Astrocyte of the spinal cord (primary cell): Measurements from ENCODE around the gene BEX1.

Source experiments
- DNase-seq: peaks from one replicate; pipeline ENCODE4 v3.0.0; 2011; ENCODE audit warnings: low read depth, low spot score
- H3K4me3 ChIP-seq: 2 replicates; pipeline ENCODE4 v1.5.1; 2011; ENCODE audit warnings: low read depth, mild to moderate bottlenecking, low read length, moderate library complexity
- CTCF ChIP-seq: IDR thresholded peaks from 2 replicates; pipeline ENCODE4 v1.5.1; 2012; ENCODE audit warnings: low read depth, mild to moderate bottlenecking, low read length, inconsistent platforms
- in situ Hi-C: cut with HindIII; loops from 2 replicates; pipeline ENCODE4 v1.10.0; 2017; ENCODE audit warnings: low sequenced_read_pairs

BEX1 gene

DNA sequence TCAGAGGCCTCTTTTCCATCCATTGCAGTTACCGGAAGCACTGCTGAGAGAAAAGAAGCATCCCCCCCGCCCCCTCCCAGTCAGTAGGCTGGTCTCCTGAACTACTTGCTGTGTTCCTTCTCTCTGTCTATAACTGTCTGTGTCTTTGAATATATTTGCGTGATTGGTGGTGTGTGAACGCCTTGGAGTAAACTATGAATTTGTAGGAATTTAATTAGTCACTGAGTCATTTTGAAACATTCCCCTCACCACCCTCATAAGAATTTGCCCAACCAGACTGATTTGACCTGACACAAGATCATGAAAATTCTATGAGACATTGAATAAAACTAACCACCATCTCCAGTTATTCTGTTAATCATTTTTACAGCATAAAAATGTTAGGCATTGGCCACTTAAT, 35.7 kb upstream of the BEX1 start:
- no peak for DNase-seq
- in situ Hi-C loops, result no loop called here
- no peak for TF ChIP-seq CTCF
- no peak overlapping the region for H3K4me3 ChIP-seq

DNA sequence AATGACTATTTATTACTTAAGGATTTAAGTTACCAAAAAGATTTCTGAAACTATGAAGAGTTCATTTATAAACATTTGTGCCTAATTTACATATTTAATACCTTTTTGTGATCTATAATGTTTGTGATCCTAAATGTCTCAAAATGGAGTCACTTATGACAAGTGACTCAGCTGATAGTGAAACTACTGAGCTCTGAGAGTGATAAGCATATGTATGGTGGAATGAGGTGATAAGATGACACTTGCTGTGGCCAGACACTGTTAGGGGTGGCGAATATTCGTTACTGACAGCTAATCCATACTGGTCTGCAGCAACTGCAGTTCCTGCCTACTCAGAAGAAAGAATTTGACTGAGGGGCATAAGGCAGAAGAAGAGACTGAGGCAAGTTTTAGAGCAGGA, 34.5 kb upstream of the BEX1 start:
- in situ Hi-C loops, result no loop called here
- no peak for DNase-seq
- TF ChIP-seq CTCF, result no peak
- no peak overlapping the region for H3K4me3 ChIP-seq

- in situ Hi-C loops, result no loop called here
- no peak for DNase-seq
- TF ChIP-seq CTCF, result no peak
- no peak within 1 kb of the TSS for H3K4me3 ChIP-seq
Measured at GRCh38 chrX:103092942-103093341, 29.0 kb upstream of the BEX1 start, which contains the start of gene NXF3. Gene NXF3, minus strand, starts transcription at chrX:103093143. Its CDS starts 120 bp downstream, at chrX:103093023.

GRCh38 chrX:103081051-103081450, 17.1 kb upstream of the BEX1 start:
- TF ChIP-seq CTCF, result no peak
- H3K4me3 ChIP-seq, result no peak overlapping the region
- in situ Hi-C loops, result no loop called here
- no peak for DNase-seq

DNA sequence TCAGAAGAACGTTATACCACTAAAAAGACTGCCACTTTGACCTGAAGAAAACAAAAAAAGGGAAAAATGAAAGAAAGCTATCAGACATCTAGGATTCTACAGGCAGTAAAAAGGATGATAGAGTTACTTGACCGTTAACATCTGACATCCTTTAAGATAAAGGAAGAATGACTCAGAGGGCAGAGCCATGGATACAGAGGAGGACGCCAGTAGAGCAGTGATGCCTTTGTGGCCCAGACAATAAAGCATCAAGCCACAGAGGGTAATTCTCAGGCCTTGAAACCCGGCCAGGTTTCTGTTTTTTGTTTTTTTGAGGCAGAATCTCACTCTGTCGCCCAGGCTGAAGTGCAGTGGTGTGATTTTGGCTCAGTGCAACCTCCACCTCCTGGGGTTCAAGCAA, 9.5 kb upstream of the BEX1 start:
- DNase-seq, result no peak
- no peak for TF ChIP-seq CTCF
- H3K4me3 ChIP-seq, result no peak overlapping the region
- in situ Hi-C loops, result no loop called here

DNA sequence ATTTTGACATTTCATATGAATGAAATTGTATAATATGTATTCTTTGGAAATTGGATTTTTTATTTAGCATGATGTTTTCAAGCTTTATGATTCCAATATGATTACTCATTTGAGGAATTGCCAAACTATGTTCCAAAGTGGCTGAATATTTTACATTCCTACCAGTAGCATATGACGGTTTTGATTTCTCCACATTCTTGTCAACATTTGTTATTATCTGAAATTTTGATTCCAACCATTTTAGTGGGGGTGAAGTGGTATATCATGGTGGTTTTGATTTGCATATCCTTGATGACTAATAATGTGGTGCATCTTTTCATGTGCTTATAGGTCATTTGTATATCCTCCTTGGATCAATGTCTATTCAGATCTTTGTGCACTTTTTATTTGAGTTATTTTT, 2.6 kb upstream of the BEX1 start:
- no peak for TF ChIP-seq CTCF

More for the DNA sequence above, 2.6 kb upstream of the BEX1 start:
- in situ Hi-C loops, result no loop called here
- no peak overlapping the region for H3K4me3 ChIP-seq
- no peak for DNase-seq
